Aortic smooth muscle cell (primary cell): ENCODE results near the gene THSD1. TPM values are rescaled to one million over a fixed set of nuclear protein-coding genes. Genes with fewer than 3 reads are reported as not detected.

Source experiments
- total RNA-seq: library from RNA; depleted of rRNA; stranded (reverse); fragments of >200 nt; gene quantifications from 2 replicates; pipeline ENCODE4 v1.2.3, GENCODE V29; 2014

THSD1 gene, protein sequence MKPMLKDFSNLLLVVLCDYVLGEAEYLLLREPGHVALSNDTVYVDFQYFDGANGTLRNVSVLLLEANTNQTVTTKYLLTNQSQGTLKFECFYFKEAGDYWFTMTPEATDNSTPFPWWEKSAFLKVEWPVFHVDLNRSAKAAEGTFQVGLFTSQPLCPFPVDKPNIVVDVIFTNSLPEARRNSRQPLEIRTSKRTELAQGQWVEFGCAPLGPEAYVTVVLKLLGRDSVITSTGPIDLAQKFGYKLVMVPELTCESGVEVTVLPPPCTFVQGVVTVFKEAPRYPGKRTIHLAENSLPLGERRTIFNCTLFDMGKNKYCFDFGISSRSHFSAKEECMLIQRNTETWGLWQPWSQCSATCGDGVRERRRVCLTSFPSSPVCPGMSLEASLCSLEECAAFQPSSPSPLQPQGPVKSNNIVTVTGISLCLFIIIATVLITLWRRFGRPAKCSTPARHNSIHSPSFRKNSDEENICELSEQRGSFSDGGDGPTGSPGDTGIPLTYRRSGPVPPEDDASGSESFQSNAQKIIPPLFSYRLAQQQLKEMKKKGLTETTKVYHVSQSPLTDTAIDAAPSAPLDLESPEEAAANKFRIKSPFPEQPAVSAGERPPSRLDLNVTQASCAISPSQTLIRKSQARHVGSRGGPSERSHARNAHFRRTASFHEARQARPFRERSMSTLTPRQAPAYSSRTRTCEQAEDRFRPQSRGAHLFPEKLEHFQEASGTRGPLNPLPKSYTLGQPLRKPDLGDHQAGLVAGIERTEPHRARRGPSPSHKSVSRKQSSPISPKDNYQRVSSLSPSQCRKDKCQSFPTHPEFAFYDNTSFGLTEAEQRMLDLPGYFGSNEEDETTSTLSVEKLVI
- 5.6 and 6.9 TPM in 2 replicates for total RNA-seq

DNA sequence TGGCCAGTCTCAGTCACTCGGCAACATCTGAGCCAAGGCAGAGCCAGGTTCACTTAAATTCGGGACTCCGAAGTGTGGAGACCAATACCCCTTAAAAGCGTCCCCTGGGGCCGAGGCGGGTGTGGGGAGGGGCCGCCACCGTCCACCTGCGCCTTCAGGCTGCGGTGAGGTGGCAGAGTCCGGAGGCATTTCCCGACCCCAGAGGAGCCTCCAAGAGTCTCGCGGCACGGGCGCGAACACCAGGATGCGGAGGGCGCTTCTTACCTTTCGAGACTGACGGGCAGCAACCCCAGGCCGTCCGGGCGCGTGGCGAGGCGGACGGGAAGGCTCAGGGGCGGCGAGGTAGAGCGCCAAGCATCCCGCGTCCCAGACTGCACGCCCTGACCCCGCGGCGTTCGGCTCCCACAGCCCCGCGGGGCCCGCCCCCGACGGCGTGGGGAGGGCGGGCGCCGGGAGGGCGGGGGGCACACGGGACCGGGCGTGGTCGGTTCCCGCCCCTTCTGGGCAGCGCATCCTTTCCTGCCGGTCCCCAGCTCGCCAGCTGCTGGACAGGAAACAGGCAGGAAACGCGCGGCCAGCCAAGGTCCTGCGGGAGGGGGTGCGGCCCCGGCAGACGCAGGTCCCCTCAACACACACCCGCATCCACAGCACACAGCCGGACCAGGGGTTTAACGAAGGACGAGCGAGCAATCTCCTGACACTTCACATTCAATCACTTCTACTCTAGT lies at the start of gene THSD1:
Gene THSD1 (minus strand): TSS at position 406 of the 728 bp plus-strand sequence. CDS start 3,572 bp downstream, outside the sequence.

GRCh38 chr13:52454820-52455676 lies 49.1 kb upstream of the THSD1 start, which contains the start of gene CKAP2:
Gene CKAP2 (plus strand): TSS chr13:52455478. CDS start chr13:52455557, 79 bp downstream.

DNA sequence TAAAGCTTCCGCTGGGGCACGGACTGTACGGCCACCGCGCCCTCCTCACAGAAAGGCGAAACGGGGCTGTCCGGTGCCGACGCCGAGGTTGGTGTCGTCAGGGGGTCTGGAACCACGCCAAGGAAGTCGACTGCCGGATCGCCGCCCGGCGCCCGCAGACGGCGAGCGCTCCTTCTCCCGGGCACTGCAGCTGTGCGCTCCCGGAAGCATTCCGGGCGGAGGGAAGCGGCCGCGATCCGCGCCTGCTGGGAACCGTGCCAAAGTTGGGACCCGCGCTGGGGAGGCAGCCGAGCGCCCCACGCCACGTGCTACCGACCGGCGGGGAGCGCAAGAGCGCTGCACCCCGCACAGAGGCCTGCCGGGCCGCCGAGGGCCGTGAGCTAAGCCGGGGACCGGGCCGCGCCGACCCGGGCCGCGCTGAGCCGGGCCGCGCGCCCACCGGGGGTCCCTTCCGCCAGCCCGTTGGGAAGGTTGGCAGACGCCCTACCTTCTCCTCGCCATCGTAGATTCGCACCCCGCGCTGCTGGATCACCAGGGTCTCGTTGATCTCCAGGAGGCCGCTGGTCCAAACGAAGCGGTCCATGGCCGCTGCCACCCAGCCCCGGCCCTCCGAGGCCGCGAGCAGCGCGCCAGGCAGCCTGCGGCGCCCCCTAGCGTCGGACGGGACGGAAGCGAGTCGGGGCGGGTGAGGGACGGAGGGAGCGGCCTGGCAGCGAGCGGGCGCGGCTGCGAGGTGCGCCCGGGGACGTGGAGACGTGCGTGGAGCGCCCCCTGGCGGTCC lies 44.2 kb upstream of the THSD1 start, which contains the start of gene VPS36:
Gene VPS36 (minus strand): TSS at position 623 of the 781 bp plus-strand sequence. CDS start 40 bp downstream, at position 583.

Other genes with a start within 250 kb of the THSD1 start
- gene NEK3, start 246.6 kb downstream of the THSD1 start, total RNA-seq, result 12.6 and 14.8 TPM in 2 replicates
- gene VPS36, start 44.5 kb upstream of the THSD1 start, total RNA-seq, result 22.5 and 26.7 TPM in 2 replicates
- 26.4 and 31.8 TPM in 2 replicates for gene CKAP2, start 49.3 kb upstream of the THSD1 start, total RNA-seq
- 3.8 and 5.1 TPM in 2 replicates for gene HNRNPA1L2, start 236.3 kb upstream of the THSD1 start, total RNA-seq
- 35.0 and 42.7 TPM in 2 replicates for gene SUGT1, start 246.7 kb upstream of the THSD1 start, total RNA-seq